GM12864 (cell line): ENCODE measurements around the gene CEND1.

Experiments
- DNase-seq: peaks from one replicate; pipeline ENCODE4 v3.0.0-alpha.2; 2011; ENCODE audit warnings: low read depth
- H3K4me3 ChIP-seq: 2 replicates; pipeline ENCODE4 v1.5.1; 2011; ENCODE audit warnings: mild to moderate bottlenecking, low read depth, low read length, control low read depth
- CTCF ChIP-seq: IDR thresholded peaks from 2 replicates; pipeline ENCODE4 v1.5.1; 2011; ENCODE audit warnings: low read depth, mild to moderate bottlenecking, moderate library complexity, low read length, control low read depth, inconsistent platforms; ENCODE audit errors: missing control alignments

CEND1 gene

GRCh38 chr11:803770-804598 is 14.1 kb upstream of the CEND1 start:
- peak overlapping the region; percentile 60 for H3K4me3 ChIP-seq
- DNase-seq = no peak

GRCh38 chr11:803467-803742 is 13.5 kb upstream of the CEND1 start:
- peak overlapping the region; percentile 60 for H3K4me3 ChIP-seq
- no peak for TF ChIP-seq CTCF
- DNase-seq = no peak

More at GRCh38 chr11:803770-804598, 14.1 kb upstream of the CEND1 start:
- no peak for TF ChIP-seq CTCF

- no peak for TF ChIP-seq CTCF
- DNase-seq = no peak
- no peak overlapping the region for H3K4me3 ChIP-seq
Measured at GRCh38 chr11:802693-803466, 13.0 kb upstream of the CEND1 start.

- TF ChIP-seq CTCF = no peak
- H3K4me3 ChIP-seq = no peak overlapping the region
- DNase-seq = no peak
Measured at GRCh38 chr11:802018-802617, 12.2 kb upstream of the CEND1 start.

GRCh38 chr11:801097-801780 is 11.3 kb upstream of the CEND1 start:
- TF ChIP-seq CTCF = no peak
- H3K4me3 ChIP-seq = no peak overlapping the region
- DNase-seq = no peak

- no peak for TF ChIP-seq CTCF
Measured at GRCh38 chr11:800473-800872, 10.6 kb upstream of the CEND1 start.

More at GRCh38 chr11:800473-800872, 10.6 kb upstream of the CEND1 start:
- no peak for DNase-seq
- H3K4me3 ChIP-seq = no peak overlapping the region
